ENCODE data around the gene CNPY1.

Gene CNPY1

DNA sequence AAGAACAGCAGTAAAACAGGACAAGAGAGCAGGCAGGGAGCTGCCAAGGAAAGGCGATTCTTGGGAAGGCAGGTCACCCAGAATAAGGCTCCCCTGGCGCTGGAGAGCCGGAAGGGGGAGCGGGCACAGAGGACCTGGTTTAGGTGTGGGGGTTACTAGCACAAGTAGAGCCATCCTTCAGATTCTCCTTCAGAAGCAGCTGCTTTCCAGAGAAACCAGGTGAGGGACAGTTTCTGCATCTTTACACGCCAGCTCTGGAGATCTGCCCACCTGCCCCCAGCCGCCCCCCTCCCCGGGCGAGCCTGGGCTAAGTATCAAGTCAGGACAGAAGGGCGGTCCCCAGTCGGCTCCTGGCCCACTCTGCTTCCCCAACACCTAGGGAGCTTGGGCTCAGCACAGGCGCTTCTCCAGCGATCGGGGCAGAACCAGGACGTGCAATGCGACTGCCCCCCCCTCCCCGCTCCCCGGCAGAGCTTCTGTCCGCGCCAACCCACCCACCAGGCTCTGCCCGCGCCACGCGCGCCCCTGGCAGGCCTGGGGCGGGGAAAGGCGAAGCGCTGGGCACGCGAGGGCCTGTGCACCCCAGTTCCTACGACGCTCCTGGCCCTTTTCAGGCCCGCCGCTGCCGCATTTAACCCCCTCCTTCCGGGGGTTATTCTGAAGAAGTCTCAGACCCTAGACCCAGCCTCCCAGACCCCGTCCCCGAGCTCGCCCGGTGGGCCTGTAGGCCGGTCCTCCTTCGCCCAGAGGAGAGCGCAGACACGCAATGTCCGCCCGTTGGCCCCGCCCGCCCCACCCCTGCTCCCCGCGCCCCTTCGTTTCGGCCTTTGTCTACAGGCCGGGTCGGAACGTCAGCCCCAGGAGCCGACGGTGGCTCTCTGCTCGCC, 92.8 kb downstream of the CNPY1 start:
- Mint-ChIP-seq H3K4me3 (no peak overlapping the region), H3K27ac (no peak overlapping the region), H3K4me1 (ENCODE audit: low read depth) (peaks cover 21% of the 10 kb centered on the region), H3K9me3 (no peaks in the 10 kb centered on the region), H3K36me3 (ENCODE audit: low read depth) (no peaks in the 10 kb centered on the region), H3K27me3 (peaks cover 83% of the 10 kb centered on the region)
- no peak for DNase-seq

DNA sequence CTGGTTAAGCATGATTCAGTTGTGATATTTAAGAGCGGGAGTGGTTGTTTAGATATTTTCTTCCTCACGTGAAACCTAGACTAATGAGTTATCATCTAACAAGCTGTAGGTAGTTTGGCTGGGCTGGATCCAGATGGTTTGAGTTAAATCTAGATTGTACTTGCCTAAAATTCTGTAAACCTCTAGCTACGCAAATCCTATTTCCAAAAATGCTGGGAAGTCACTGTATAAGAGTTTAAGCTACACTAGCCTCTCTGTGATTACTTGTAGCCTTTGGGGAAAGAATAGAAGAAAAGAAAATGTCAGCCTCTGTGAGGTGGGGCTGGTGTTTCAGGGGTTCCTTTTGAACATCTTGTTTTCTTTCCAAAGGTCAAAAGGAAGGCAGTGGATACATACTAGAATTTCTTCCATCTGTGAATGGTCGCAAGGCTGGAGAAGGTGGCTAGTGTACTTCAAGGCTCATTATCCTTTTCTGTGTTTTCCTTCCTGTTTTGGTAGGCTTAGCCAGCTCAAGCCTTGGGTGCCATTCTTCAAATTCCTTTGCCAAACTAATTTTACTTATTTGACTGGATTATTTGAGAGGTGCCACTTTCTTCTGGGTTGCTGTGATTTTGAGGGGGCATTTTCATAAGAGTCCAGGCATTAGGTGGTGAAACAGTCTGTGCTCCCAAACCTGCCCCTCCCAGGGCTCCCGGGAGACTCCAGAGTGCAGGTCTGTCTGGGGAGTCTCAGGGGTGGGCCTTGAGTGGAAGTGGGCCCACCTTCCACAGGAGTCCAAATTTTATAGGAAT, 93.7 kb downstream of the CNPY1 start:
- no peaks in the 10 kb centered on the region for H3K9me3 Mint-ChIP-seq
- no peak overlapping the region for H3K27ac Mint-ChIP-seq
- no peak overlapping the region for H3K4me3 Mint-ChIP-seq
- no peaks in the 10 kb centered on the region for H3K36me3 Mint-ChIP-seq (ENCODE audit: low read depth)
- H3K4me1 Mint-ChIP-seq (ENCODE audit: low read depth): peaks cover 19% of the 10 kb centered on the region
- H3K27me3 Mint-ChIP-seq: peaks cover 88% of the 10 kb centered on the region
- DNase-seq: no peak

DNA sequence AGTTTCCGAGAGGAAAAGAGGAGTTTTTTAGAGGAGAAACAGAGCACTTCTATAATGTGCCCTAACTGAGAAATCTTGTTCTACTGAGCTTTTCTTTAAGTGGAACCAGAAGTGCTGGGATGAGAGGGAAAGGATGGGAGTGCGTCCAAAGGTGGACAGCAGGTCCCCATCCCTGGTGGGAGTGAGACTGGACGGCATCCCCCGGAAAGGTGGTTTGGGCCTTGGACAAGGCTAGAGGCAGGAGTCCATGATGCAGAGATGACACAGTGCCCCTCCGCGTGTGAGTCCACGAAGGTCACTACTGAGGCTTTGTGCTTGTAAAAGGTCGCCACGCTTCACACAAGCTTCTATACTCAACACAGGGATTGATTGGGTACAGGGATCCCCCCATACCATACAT, 94.5 kb downstream of the CNPY1 start:
- no peak overlapping the region for H3K4me3 Mint-ChIP-seq
- no peak for DNase-seq
- no peaks in the 10 kb centered on the region for H3K36me3 Mint-ChIP-seq (ENCODE audit: low read depth)
- no peaks in the 10 kb centered on the region for H3K9me3 Mint-ChIP-seq
- peaks cover 16% of the 10 kb centered on the region for H3K4me1 Mint-ChIP-seq (ENCODE audit: low read depth)
- H3K27ac Mint-ChIP-seq: no peak overlapping the region
- H3K27me3 Mint-ChIP-seq: peaks cover 90% of the 10 kb centered on the region

All from activated T-cell treated with anti-CD3 and anti-CD28 coated beads, Interleukin-2, amount 50 U/mL, for 24 hours (primary cell).